Measurements from ENCODE around the gene R3HDML.

The R3HDML gene

GRCh38 chr20:44367746-44368145, 30.9 kb downstream of the R3HDML start:
- no peak for DNase-seq
- no peaks in the 10 kb centered on the region for H3K9me3 Mint-ChIP-seq
- no peak overlapping the region for H3K27ac Mint-ChIP-seq
- no peak overlapping the region for H3K4me3 Mint-ChIP-seq
- no peak for ATAC-seq
- no peaks in the 10 kb centered on the region for H3K4me1 Mint-ChIP-seq
- H3K27me3 Mint-ChIP-seq = no peaks in the 10 kb centered on the region

GRCh38 chr20:44370639-44371218, 33.9 kb downstream of the R3HDML start:
- Mint-ChIP-seq H3K4me3 (no peak overlapping the region), H3K9me3 (no peaks in the 10 kb centered on the region), H3K27me3 (peaks cover 8% of the 10 kb centered on the region), H3K27ac (no peak overlapping the region), H3K4me1 (no peaks in the 10 kb centered on the region)
- DNase-seq (no peak), ATAC-seq (no peak)

- peaks cover 2% of the 10 kb centered on the region for H3K4me1 Mint-ChIP-seq
- H3K9me3 Mint-ChIP-seq = no peaks in the 10 kb centered on the region
- no peak overlapping the region for H3K4me3 Mint-ChIP-seq
- no peaks in the 10 kb centered on the region for H3K27me3 Mint-ChIP-seq
- H3K27ac Mint-ChIP-seq = no peak overlapping the region
- no peak for ATAC-seq
- DNase-seq = no peak
These were observed 45.8 kb downstream of the R3HDML start for GRCh38 chr20:44382641-44383040.

- DNase-seq (peak; percentile 79 to 80), ATAC-seq (peak; percentile 83)
- Mint-ChIP-seq H3K27ac (no peak overlapping the region), H3K9me3 (no peaks in the 10 kb centered on the region), H3K4me3 (no peak overlapping the region), H3K27me3 (no peaks in the 10 kb centered on the region), H3K4me1 (peaks cover 16% of the 10 kb centered on the region)
These were observed 47.7 kb downstream of the R3HDML start for GRCh38 chr20:44384423-44385027.

GRCh38 chr20:44388466-44389023, 51.7 kb downstream of the R3HDML start:
- DNase-seq = peak; percentile 64 to 75
- Mint-ChIP-seq H3K4me1 (peaks cover 16% of the 10 kb centered on the region), H3K27me3 (no peaks in the 10 kb centered on the region), H3K4me3 (peak overlapping the region; percentile 61 to 63), H3K9me3 (no peaks in the 10 kb centered on the region), H3K27ac (no peak overlapping the region)
- peak; percentile 92 for ATAC-seq

- ATAC-seq = no peak
- no peak overlapping the region for H3K4me3 Mint-ChIP-seq
- peaks cover 16% of the 10 kb centered on the region for H3K4me1 Mint-ChIP-seq
- no peaks in the 10 kb centered on the region for H3K27me3 Mint-ChIP-seq
- no peaks in the 10 kb centered on the region for H3K9me3 Mint-ChIP-seq
- no peak overlapping the region for H3K27ac Mint-ChIP-seq
- no peak for DNase-seq
These were observed 53.0 kb downstream of the R3HDML start for GRCh38 chr20:44389871-44390270.

- no peak overlapping the region for H3K4me3 Mint-ChIP-seq
- DNase-seq (no peak), ATAC-seq (no peak)
- no peaks in the 10 kb centered on the region for H3K27me3 Mint-ChIP-seq
- H3K9me3 Mint-ChIP-seq = no peaks in the 10 kb centered on the region
- H3K4me1 Mint-ChIP-seq = peaks cover 16% of the 10 kb centered on the region
- peak overlapping the region in 1 of 2 donors; percentile 54 for H3K27ac Mint-ChIP-seq
These were observed 53.4 kb downstream of the R3HDML start for GRCh38 chr20:44390280-44390679.

GRCh38 chr20:44392088-44392775, 55.4 kb downstream of the R3HDML start:
- Mint-ChIP-seq H3K4me1 (peaks cover 16% of the 10 kb centered on the region), H3K4me3 (no peak overlapping the region), H3K27ac (no peak overlapping the region), H3K9me3 (no peaks in the 10 kb centered on the region), H3K27me3 (no peaks in the 10 kb centered on the region)
- DNase-seq = no peak
- no peak for ATAC-seq

GRCh38 chr20:44392776-44393607, 56.1 kb downstream of the R3HDML start:
- DNase-seq = no peak
- Mint-ChIP-seq H3K27me3 (no peaks in the 10 kb centered on the region), H3K4me1 (peaks cover 10% of the 10 kb centered on the region), H3K27ac (peak overlapping the region in 1 of 2 donors; percentile 83), H3K9me3 (no peaks in the 10 kb centered on the region), H3K4me3 (no peak overlapping the region)
- ATAC-seq = no peak

- no peak for DNase-seq
- Mint-ChIP-seq H3K27me3 (no peaks in the 10 kb centered on the region), H3K4me1 (peaks cover 2% of the 10 kb centered on the region), H3K27ac (no peak overlapping the region), H3K9me3 (no peaks in the 10 kb centered on the region), H3K4me3 (no peak overlapping the region)
- no peak for ATAC-seq
These were observed 57.0 kb downstream of the R3HDML start for GRCh38 chr20:44393608-44394451.

- no peaks in the 10 kb centered on the region for H3K27me3 Mint-ChIP-seq
- no peaks in the 10 kb centered on the region for H3K9me3 Mint-ChIP-seq
- no peak overlapping the region for H3K4me3 Mint-ChIP-seq
- no peaks in the 10 kb centered on the region for H3K4me1 Mint-ChIP-seq
- ATAC-seq (no peak), DNase-seq (no peak)
- no peak overlapping the region for H3K27ac Mint-ChIP-seq
These were observed 57.5 kb downstream of the R3HDML start for GRCh38 chr20:44394452-44394701.

- Mint-ChIP-seq H3K4me3 (no peak overlapping the region), H3K4me1 (no peaks in the 10 kb centered on the region), H3K9me3 (no peaks in the 10 kb centered on the region), H3K27me3 (peaks cover 1% of the 10 kb centered on the region), H3K27ac (no peak overlapping the region)
- DNase-seq (no peak), ATAC-seq (no peak)
These were observed 58.0 kb downstream of the R3HDML start for GRCh38 chr20:44394702-44395460.

- Mint-ChIP-seq H3K4me3 (no peak overlapping the region), H3K9me3 (no peaks in the 10 kb centered on the region), H3K4me1 (no peaks in the 10 kb centered on the region), H3K27me3 (peaks cover 8% of the 10 kb centered on the region), H3K27ac (no peak overlapping the region)
- DNase-seq (no peak), ATAC-seq (no peak)
These were observed 58.9 kb downstream of the R3HDML start for GRCh38 chr20:44395461-44396340.
